Measurements from ENCODE around the gene SUGP1.

DNA sequence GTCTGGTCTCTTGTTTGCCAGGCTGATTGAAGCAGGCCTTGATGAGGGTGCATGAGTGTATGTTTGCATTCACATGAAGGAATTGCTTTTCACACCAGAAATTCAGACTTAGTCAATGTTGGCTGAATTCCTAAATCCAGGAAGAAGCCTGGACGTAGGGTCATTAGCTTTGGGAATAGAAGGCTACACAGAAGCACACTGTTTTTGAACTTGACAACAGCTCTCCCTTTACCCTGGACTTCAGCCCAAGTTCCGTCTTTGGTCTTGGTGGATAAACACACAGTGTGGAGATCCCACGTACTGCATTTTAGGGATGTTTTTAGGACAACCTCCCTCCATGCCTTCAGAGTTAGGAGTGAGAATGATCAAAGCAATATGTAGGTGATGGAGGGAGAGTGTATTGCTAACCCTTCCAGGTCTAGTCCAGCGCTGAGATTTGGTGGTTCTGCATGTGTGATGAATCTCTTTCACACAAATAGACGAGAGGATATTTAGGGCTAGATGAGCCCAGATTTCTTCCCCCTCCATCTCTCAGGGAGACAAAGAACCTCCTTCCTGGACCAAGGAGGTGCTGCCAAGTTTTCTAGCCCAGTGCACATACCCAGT is 70.0 kb downstream of the SUGP1 start:
- TF ChIP-seq, protein P1, sequence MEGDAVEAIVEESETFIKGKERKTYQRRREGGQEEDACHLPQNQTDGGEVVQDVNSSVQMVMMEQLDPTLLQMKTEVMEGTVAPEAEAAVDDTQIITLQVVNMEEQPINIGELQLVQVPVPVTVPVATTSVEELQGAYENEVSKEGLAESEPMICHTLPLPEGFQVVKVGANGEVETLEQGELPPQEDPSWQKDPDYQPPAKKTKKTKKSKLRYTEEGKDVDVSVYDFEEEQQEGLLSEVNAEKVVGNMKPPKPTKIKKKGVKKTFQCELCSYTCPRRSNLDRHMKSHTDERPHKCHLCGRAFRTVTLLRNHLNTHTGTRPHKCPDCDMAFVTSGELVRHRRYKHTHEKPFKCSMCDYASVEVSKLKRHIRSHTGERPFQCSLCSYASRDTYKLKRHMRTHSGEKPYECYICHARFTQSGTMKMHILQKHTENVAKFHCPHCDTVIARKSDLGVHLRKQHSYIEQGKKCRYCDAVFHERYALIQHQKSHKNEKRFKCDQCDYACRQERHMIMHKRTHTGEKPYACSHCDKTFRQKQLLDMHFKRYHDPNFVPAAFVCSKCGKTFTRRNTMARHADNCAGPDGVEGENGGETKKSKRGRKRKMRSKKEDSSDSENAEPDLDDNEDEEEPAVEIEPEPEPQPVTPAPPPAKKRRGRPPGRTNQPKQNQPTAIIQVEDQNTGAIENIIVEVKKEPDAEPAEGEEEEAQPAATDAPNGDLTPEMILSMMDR (IDR thresholded peaks at IDR 0.05 in 8 of 11, conservative IDR thresholded peaks at IDR 0.05 in 3 of 11), result no peak
- TF ChIP-seq POLR2AphosphoS5 (IDR thresholded peaks at IDR 0.05), result no peak
